Lower leg skin (tissue), 4 donors: ENCODE results near the gene STX18. TPM values are rescaled to one million over a fixed set of nuclear protein-coding genes. Genes with fewer than 3 reads are reported as not detected.

Experiments used
- DNase-seq, 2 donors: peaks; one replicate each; pipeline ENCODE4 v3.0.0-alpha.2; 2019; ENCODE audit warnings: low spot score in 2 of 2
- H3K4me3 ChIP-seq: fragments of 200-600 bp; sonication (generic); 2 replicates; pipeline ENCODE4 v1.5.1; 2017; ENCODE audit warnings: mild to moderate bottlenecking, low read depth; ENCODE audit not compliant: poor library complexity, severe bottlenecking
- POLR2A ChIP-seq, 2 donors: fragments of 450-650 bp; IDR thresholded peaks; one replicate each; pipeline ENCODE4 v1.6.1; 2016 to 2017; ENCODE audit warnings: antibody characterized with exemption in 2 of 2, mild to moderate bottlenecking in 1 of 2, moderate library complexity in 1 of 2
- WGBS, 2 donors: methylation state at CpG; one replicate each; pipeline ENCODE4 v1.1.5; 2018; 5-methylcytosine and 5-hydroxymethylcytosine counted together
- intact Hi-C: fragments of 100-400 bp; cut with DNase I; formaldehyde crosslinking; loops from one replicate; pipeline ENCODE4 v1.15.0; 2023; ENCODE audit warnings: low total_unique reads
- total RNA-seq, 4 donors: library from RNA; depleted of rRNA; stranded (reverse); fragments of >200 nt; gene quantifications; one replicate each; pipeline ENCODE4 v1.1.0, GENCODE V29; 2016
- TF ChIP-seq, protein P1 (sequence below), 3 donors: fragments of 450-650 bp; IDR thresholded peaks; one replicate each; pipeline ENCODE4 v1.5.1; 2016; ENCODE audit warnings: antibody characterized with exemption in 3 of 3, mild to moderate bottlenecking in 3 of 3, moderate library complexity in 2 of 3

Gene STX18
- total RNA-seq, 4 donors from 2014 or later, result 18.1 to 24.6 (median 21.5) TPM

DNA sequence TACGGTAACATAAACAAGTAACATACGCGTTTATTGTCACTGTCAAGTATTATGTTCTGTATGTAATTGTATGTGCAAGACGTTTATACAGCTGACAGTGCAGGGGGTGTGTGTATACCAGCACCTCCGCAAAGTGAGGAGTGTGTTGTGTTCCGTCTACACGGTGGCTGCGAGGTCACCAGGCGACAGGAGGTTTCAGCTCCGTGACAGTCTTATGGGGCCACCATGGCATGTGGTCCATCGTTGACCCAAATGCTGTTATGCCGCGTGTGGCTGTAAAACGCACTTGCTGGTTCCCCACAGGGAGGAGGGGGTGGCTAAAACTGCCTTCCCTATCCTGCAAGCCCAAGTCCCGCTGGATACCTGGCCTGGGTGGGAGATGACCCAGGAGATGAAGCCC is 129.9 kb downstream of the STX18 start:
- intact Hi-C loops, result no loop called here
- WGBS, 2 donors, result 89% methylated on average over 15 of the region's 15 CpGs
- no peak overlapping the region for H3K4me3 ChIP-seq
- TF ChIP-seq POLR2A (IDR thresholded peaks at IDR 0.05), result no peak
- TF ChIP-seq, protein P1, sequence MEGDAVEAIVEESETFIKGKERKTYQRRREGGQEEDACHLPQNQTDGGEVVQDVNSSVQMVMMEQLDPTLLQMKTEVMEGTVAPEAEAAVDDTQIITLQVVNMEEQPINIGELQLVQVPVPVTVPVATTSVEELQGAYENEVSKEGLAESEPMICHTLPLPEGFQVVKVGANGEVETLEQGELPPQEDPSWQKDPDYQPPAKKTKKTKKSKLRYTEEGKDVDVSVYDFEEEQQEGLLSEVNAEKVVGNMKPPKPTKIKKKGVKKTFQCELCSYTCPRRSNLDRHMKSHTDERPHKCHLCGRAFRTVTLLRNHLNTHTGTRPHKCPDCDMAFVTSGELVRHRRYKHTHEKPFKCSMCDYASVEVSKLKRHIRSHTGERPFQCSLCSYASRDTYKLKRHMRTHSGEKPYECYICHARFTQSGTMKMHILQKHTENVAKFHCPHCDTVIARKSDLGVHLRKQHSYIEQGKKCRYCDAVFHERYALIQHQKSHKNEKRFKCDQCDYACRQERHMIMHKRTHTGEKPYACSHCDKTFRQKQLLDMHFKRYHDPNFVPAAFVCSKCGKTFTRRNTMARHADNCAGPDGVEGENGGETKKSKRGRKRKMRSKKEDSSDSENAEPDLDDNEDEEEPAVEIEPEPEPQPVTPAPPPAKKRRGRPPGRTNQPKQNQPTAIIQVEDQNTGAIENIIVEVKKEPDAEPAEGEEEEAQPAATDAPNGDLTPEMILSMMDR (IDR thresholded peaks at IDR 0.05), result no peak
- no peak for DNase-seq

DNA sequence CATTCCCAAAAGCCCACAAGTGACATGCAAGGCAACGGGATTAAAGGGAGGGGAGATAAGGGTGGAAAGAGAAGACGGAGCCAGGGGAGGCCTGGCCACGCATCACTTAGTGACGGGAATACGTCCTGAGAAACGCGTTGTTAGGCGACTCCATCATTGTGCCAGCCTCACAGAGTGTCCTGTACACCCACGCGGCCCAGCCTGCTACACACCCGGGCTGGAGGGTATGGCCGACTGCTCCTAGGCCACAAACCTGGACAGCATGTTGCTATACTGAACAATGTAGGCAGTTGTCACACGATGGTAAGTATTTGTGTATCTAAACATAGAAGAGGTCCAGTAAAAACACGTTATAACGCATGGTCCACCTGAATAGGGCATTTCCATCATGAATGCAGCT is 131.6 kb downstream of the STX18 start:
- no peak overlapping the region for H3K4me3 ChIP-seq
- 83 to 88% methylated on average over 15 of the region's 15 CpGs for WGBS, 2 donors
- intact Hi-C loops, result no loop called here
- TF ChIP-seq POLR2A (IDR thresholded peaks at IDR 0.05), result no peak
- TF ChIP-seq, protein P1 (IDR thresholded peaks at IDR 0.05), result no peak
- DNase-seq, result no peak

DNA sequence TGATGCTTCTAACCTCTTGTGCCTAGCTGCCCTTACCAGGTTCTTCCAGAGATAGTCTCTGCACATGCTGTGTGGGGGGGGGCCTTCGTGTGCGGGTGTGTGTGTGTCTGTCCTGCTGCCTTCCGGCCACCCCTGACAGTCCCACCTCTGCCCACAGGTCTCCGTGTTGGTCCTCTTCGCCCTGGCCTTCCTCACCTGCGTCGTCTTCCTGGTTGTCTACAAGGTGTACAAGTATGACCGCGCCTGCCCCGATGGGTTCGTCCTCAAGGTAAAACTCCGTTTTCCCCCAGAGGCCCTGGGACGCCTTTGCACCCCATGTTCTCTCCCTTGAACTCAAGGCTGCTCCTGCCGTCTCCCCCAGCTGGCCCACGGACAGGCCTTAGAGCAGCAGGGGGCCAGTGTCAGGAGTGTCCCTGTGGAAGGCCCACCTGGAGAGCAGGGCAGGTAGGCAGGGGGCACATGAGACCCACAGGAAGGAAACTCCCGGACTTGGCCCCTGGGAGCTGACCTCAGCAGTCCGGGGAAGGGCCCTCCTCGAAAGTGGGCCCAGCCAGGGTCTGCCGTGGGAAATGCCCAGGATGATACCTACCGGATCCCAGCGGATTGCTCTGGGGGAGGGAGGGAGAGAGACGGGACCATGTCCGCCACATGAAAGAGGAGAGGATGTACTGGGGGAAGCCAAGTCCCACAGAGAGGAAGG is 132.3 kb downstream of the STX18 start:
- DNase-seq, result no peak
- TF ChIP-seq, protein P1 (IDR thresholded peaks at IDR 0.05), result no peak
- TF ChIP-seq POLR2A (IDR thresholded peaks at IDR 0.05), result no peak
- 77 to 85% methylated on average over 23 of the region's 23 CpGs for WGBS, 2 donors
- intact Hi-C loops, result no loop called here
- H3K4me3 ChIP-seq, result no peak overlapping the region

DNA sequence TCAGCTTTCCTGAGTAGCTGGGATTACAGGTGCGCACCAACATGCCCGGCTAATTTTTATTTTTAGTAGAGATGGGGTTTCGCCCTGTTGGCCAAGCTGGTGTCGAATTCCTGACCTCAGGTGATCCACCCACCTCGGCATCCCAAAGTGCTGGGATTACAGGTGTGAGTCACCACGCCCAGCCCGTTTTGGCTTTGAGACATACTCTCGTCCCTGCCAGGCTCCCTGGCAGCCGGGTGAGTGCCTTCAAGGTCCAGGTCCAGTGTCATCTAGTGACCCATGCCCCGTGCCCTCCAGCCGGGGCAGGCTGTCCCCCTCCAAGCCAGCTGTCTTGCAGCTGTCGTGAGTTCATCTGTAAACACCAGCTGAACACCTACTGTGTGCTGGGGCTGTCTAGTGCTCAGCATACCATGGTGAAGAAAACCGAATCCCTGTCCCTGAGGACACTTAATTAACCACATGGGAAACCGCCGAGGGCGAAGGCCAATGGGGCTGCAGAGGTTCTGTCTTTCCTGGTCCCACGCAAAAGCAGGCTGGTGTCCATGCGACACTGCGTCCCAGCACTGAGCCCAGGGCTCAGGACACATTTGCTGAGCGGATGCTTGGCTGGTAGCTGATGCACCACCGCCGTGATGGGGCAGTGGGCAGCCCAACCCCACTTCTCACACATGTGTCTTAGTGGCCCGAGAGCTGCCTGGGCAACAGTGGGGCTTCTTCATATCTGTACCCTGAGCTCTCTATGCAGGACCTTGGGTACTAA is 133.1 kb downstream of the STX18 start:
- 62 to 66% methylated on average over 21 to 23 of the region's 23 CpGs for WGBS, 2 donors
- intact Hi-C loops, result no loop called here
- no peak overlapping the region for H3K4me3 ChIP-seq
- no peak for DNase-seq
- TF ChIP-seq, protein P1 (IDR thresholded peaks at IDR 0.05), result no peak
- TF ChIP-seq POLR2A (IDR thresholded peaks at IDR 0.05), result no peak

DNA sequence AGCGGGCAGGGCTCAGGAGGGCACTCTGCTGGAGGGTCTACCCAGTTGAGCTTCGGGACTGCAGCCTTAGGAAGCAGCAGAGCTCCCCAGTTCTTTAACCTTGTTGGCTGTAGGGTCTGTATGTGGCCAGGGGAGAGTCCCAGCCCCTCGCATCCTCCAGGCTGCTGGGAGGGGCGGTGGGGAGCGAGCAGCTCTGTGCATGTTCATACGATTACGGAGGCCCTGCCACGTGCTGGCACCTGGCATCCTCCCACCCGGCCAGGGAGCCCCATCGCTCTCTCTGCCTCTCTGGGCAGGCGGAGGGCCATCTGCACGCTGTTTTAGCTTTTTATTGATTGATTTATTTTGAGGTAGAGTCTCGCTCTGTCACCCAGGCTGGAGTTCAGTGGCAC is 133.7 kb downstream of the STX18 start:
- WGBS, 2 donors, result 32 to 49% methylated on average over 7 to 12 of the region's 13 CpGs
- intact Hi-C loops, result no loop called here
- TF ChIP-seq POLR2A (IDR thresholded peaks at IDR 0.05), result no peak
- TF ChIP-seq, protein P1 (IDR thresholded peaks at IDR 0.05), result no peak
- H3K4me3 ChIP-seq, result no peak overlapping the region
- DNase-seq, result no peak
